GM18499 (cell line): ENCODE results near the gene WWC1.
"Not testable (repeated sequence)": the region's sequence is repeated elsewhere in the genome, so short reads cannot be mapped to it uniquely, and the experiment has no call there.

ENCODE experiments used
- ATAC-seq: cut with Tn5 transposase; IDR thresholded peaks from one replicate; pipeline ENCODE4 v1.9.1; 2021; ENCODE audit warnings: moderate number of reproducible peaks; ENCODE audit not compliant: insufficient read depth, unreplicated experiment

WWC1 gene

DNA sequence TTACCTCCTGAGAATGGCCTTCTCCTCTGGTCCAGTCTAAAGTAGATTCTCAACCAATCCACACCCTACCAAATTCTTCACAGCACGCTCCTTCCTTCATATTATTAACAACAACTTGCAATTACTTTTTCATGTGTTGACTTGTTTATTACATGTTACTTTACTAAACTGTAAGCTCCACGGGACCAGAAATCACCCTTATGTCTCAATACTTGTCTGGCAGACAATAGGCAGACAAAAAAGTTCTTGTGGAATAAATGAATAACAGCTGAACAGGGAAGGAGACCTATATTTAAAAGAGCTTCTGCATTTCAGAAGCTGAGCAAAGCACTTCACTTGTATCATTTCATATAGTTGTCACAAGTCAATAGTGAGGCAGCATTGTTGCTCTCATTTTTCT, 5.7 kb upstream of the WWC1 start:
- no peak for ATAC-seq

DNA sequence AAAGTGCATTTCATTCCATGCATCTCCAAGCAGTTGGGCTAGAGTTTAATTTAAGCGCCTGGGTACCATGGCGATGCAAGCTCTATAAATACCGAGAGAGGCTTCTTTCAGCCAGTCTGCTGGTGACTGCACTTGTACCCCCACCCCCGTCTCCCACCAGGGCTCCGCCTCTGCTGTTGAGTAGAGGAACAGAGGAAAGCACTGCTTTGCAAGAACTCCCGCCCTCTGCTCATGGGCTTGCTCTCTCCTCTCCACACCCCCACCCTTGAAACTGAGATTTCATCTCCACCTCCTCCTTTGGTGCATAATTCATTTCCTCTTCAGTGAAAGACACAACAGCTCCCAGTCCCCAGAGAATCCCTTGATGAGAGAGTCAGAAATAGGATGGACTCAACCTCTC, 5.1 kb upstream of the WWC1 start:
- no peak for ATAC-seq

DNA sequence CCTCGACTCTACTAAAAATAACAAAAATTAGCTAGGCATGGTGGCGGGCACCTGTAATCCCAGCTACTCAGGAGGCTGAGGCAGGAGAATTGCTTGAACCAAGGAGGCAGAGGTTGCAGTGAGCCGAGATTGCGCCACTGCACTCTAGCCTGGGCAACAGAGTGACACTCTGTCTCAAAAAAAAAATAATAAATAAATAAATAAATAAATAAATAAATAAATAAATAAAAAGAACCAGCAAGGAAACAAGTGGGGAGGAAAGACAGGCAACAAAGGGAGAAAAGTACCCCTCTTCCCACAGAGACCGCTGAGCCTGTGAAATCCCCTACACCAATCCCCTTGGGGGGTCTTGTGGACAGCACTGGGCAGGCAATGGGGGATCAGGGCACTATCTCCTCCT, 4.6 kb upstream of the WWC1 start:
- not testable (repeated sequence) for ATAC-seq

GRCh38 chr5:168287362-168287761, 4.1 kb upstream of the WWC1 start:
- ATAC-seq, result no peak

DNA sequence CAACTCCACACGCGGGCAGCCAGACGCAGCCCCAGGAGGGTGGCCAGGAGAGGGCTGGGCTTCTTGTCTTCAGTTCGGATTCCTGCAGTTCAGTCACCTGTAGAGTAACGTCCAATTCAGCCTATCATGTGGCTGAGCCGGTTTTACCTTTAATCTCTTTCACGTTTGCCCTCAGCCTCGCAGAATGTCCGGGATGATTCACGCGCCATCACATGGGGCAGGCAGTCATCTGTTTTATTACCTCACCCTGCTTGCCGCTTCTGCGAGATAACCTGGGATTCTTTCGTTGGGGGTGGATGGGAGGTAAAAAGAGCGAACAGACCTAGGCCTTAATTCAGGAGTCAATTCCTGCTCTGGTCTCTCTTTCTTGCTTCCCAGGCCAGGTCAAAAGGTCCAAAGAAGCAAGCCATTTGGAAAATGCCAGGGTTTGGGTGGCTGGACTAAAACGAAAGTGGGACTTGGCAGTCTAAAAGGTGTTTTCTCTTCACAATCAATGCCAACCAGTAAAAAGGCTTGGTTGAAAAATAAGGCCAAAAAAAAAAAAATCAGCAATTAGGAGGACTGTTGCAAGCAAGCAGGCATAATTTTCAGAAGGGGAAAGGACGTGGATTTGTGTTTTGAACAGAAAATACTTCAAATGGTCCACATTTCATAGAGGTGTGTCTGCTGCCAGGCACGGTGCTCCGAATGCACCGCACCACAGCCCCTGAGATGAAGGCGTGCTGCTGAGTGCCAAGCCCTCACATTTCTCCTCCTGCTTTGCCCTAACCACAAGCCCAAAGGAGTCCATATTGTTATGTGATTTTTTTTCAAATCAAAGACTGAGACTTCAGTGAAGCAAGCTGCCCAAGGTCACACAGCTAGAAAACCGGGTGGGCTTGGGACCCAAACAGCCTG, 2.8 kb upstream of the WWC1 start:
- ATAC-seq, result no peak

DNA sequence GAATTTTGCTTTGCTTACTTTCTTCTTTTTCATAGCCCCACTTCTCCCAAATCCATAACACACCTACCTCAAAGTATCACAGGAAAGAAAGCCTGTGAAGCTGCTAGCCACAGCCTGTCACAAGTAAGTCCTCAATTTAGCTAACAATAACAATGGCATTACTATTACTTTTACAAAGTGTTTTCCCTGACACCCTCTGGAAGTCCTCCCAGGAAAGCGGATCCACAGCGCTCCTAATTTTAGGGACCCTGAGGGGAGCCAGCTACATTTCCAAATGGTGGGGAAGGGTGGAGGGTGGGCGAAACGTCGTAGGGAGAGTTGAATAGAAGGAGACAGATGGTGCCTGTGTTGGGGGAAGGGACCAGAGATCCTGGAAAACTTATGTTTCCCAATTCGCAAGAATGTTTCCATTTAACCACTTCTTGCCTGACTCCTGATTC, 523 bp upstream of the WWC1 start:
- ATAC-seq, result no peak

DNA sequence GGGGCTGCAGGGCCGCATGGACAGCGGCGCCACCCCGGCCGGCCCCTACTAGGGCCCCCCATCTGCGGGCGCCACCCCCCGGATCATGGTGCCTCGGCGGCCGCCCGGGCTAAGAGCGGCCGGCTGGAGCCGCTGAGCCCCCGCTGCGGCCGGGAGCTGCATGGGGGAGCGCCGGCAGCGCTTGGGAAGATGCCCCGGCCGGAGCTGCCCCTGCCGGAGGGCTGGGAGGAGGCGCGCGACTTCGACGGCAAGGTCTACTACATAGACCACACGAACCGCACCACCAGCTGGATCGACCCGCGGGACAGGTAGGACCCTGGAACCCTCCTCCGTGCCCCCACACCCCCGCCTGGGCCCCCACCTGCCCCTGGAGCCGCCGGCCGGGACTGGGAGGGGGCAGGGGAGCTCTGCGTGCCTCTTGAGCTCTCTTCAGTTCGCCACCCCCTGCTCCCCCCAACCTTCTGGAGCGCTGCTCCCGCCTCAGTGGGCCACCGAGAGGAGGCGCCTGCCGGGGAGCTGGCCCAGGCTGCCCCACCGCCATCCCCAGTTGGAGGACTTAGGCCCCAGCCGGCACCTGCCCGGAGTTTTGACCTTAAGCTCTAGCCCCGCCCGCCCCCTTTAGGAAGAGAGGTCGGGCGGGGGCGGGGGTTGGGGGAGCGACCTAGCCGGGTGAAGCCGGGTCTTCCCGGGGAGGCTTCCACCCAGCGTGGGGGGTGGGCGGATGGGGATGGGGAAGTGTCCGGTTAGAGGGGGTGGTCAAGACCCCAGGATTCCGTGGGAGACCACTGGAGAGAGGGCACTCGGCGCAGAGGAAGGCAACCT, 730 bp downstream of the WWC1 start:
- peak; percentile 17 for ATAC-seq

- ATAC-seq, result no peak
Observed at GRCh38 chr5:168292786-168293696, 1.6 kb downstream of the WWC1 start.

- no peak for ATAC-seq
Observed at GRCh38 chr5:168295574-168296201, 4.2 kb downstream of the WWC1 start.

- no peak for ATAC-seq
Observed at GRCh38 chr5:168296682-168297081, 5.2 kb downstream of the WWC1 start.

- ATAC-seq, result no peak
Observed at GRCh38 chr5:168298949-168299348, 7.5 kb downstream of the WWC1 start.

DNA sequence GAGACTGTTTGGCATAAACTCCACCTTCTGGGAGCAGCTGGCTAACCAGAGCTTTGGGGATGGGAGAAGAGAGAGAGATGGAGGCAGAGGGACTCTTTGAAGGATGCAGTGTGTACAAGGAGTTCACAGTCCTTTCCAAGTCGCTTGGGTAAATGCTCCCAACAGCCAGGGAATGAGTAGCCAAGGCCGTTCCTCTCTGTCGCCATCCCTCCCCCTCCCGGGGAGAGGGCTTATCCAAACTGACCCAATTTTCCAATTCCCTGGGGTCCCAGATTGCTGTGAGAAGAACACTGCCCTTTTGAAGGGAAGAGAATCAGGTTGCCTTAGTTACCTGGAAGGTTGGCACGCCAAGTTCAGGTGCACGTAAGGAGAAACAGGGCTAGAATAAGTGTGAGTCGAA, 7.9 kb downstream of the WWC1 start:
- no peak for ATAC-seq

GRCh38 chr5:168300326-168301182, 9.1 kb downstream of the WWC1 start:
- ATAC-seq, result no peak

DNA sequence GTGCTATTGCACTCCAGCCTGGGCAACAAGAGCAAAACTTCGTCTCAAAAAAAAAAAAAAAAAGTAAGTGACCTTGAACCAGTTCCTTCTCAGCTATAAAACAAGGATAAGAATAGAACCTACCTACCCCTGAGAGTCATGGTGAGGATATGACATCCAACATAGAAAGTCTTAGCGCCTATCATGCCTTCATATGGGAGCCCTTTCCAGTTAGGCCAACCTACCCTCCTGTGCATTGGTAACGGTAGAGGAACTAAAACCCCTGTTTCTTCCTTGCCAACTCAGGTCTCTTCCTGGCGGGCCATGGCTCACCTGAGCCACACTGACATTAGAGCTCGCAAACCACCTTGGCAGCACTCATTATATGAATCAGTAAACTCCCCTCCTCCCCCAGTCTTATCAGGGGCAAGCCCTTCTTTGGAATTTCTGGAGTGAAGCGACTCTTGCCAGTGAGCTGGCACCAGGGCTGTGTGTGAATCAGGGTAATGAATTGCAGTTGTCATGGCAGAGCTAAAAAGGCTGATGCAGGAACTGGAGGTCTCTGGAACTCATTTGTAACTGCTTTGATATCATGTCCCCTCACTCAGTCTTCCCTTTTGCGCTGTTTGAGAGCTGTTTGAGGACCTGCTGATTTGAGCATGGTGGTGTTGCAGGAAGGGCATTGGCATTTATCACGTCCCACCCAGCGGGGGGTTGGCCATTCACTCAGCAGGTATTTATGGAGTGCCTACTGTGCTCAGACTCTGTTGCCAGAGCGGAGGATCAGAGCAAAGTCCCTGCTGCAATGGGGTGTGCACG, 10.3 kb downstream of the WWC1 start:
- no peak for ATAC-seq

DNA sequence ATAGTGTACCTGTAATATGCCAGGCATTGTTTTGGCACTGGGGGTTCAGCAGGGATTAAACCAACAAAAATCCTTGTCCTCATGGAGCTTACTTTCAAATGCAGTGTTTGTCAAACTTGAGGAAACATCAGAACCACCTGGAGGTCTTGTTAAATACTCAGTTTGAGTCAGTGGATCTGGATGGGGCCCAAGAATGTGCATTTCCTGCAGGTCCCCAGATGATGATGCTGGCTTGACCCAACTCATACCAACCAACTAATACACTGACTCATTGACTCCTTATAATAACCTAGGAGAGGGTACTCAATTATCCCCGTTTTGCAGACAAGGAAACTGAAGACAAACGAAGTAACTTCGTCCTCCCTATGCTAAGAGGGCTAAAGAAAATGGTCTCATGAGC, 11.3 kb downstream of the WWC1 start:
- no peak for ATAC-seq

DNA sequence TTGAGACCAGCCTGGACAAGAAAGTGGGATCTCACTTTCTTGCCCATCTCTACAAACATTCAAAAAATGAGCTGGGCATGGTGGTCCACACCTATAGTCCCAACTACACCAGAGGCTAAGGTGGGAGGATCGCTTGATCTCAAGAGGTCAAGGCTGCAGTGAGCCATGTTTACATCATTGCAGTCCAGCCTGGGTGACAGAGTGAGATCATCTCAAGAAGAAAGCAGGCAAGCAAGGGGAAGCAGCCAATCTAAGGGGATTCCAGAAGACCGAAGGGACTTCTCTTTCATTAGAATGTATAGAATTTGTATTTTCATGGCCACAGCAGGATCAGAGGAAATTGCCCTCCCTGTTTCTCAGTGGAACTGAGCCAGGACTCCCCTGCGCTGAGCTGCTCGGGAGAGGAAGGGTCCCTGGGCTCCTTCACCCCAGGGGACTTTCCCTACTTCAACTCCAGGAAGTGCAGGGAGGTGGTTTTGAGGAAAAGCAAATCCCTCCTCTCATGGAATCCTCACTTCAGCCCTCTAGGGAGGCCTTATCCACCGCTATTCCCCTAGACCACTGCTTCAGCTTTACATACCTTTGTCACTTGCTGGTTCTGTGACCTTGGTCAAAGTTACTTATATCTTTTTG, 12.1 kb downstream of the WWC1 start:
- ATAC-seq, result no peak

GRCh38 chr5:168304349-168304748, 12.9 kb downstream of the WWC1 start:
- no peak for ATAC-seq

GRCh38 chr5:168305281-168305680, 13.8 kb downstream of the WWC1 start:
- no peak for ATAC-seq
